ENCODE data around the gene PIK3C2A. TPM values are rescaled to one million over a fixed set of nuclear protein-coding genes. Genes with fewer than 3 reads are reported as not detected.

Gene PIK3C2A
- total RNA-seq, 1 donor from 2014 or later, result 56.6 TPM

DNA sequence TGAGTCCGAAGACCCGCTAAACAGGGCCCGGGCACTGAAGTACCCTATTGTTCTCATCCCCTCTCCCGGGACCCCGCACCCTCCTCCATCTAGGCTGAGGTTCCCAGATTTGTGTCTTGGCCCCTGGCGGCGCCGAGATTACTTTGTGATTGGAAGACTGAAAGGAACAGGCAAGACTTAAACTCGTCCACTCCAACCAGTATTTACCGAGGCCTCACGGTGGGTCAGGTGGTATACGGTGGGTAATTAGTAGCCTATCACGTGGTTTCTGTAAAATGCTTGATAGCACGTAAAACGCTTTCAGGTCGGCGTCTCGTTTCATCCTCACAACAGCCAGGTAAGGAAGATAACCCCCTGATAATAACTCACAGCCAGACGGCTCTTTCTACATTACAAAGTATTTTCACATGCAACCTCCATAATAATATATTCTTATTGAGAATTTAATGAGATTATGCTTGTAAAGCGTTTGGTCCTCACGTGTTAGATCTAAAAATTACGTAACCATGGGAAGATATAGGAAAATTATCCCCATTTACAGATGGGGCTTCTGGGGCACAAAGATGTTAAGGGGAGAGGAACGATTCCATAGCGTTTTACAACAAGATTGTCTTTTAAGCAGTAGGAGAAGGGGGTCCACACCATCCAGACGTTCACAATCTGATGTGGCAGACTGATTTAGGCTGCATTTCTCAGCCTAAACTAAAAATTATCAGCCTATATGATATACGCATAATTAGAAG is 642 bp upstream of the PIK3C2A start:
- no peaks in the 10 kb centered on the region for H3K36me3 ChIP-seq
- DNase-seq (ENCODE audit: low spot score in 2 of 2), result peak; percentile 9 to 80
- H3K27me3 ChIP-seq, result no peaks in the 10 kb centered on the region
- peak overlapping the region; percentile 85 to 94 for H3K27ac ChIP-seq
- H3K9me3 ChIP-seq, result no peaks in the 10 kb centered on the region
- intact Hi-C loops (cut with DNase I), result loop anchor here (1.0 to 5.0 kb wide), 6 partner anchors 36 to 601 kb away; partner anchors contain the start of genes KCNJ11, NCR3LG1 and NUCB2
- H3K4me3 ChIP-seq, result peak overlapping the region; percentile 68 to 95
- H3K4me1 ChIP-seq, result peaks cover 0 to 10% of the 10 kb centered on the region in 2 donors
- TF ChIP-seq, protein P1, sequence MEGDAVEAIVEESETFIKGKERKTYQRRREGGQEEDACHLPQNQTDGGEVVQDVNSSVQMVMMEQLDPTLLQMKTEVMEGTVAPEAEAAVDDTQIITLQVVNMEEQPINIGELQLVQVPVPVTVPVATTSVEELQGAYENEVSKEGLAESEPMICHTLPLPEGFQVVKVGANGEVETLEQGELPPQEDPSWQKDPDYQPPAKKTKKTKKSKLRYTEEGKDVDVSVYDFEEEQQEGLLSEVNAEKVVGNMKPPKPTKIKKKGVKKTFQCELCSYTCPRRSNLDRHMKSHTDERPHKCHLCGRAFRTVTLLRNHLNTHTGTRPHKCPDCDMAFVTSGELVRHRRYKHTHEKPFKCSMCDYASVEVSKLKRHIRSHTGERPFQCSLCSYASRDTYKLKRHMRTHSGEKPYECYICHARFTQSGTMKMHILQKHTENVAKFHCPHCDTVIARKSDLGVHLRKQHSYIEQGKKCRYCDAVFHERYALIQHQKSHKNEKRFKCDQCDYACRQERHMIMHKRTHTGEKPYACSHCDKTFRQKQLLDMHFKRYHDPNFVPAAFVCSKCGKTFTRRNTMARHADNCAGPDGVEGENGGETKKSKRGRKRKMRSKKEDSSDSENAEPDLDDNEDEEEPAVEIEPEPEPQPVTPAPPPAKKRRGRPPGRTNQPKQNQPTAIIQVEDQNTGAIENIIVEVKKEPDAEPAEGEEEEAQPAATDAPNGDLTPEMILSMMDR (IDR thresholded peaks at IDR 0.05), result no peak

DNA sequence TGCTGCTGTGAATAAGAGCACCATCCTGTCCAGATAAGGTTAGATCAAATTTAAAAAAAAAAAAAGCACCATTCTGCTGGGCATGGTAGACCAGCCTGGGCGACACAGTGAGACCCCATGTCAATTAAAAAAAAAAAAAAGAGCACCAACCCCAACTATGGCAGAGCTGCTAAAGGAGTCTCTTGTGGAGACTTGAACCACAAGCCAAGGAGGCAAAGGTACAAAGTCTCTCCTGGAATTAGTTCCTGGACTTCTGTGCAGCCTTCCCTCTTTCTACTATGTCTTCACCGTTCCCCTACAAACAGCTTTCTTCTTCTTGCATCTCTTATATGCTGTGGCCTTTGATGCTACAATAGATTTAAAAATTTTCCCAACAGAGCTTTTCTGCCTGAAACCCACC is 1.3 kb downstream of the PIK3C2A start:
- TF ChIP-seq, protein P1 (IDR thresholded peaks at IDR 0.05), result no peak
- H3K27ac ChIP-seq, result peak overlapping the region in 1 of 2 donors; percentile 94
- intact Hi-C loops (cut with DNase I), result loop anchor here (5.0 kb wide), 5 partner anchors 34 to 599 kb away; partner anchors contain the start of genes KCNJ11 and NCR3LG1

DNA sequence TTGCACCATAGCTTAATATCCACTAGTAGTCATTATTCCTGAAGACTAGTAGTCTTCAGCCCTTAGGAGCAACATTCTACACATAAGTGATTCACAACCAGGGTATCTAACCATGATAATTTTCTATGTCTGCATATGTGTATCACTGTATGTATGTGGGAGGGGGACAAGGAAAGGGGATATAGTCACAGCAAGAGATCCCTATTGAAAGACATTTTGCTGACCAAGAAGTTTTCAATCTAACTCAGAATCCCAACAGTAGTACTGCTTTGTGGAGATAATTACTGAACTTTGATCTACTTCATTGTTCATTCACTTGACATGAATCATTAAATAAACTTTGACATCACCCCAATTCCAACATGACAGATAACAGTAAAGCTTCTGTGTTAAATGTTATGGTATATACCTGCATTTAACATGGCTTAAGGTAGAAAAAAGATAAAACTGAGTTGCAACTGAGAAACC is 10.3 kb downstream of the PIK3C2A start:
- no peak overlapping the region for H3K27ac ChIP-seq
- peaks cover 8 to 22% of the 10 kb centered on the region in 2 donors for H3K36me3 ChIP-seq
- H3K4me3 ChIP-seq, result no peak overlapping the region
- no peaks in the 10 kb centered on the region for H3K9me3 ChIP-seq
- no peak for DNase-seq (ENCODE audit: low spot score in 2 of 2)
- TF ChIP-seq, protein P1 (IDR thresholded peaks at IDR 0.05), result no peak
- intact Hi-C loops (cut with DNase I), result no loop called here
- no peaks in the 10 kb centered on the region for H3K27me3 ChIP-seq
- H3K4me1 ChIP-seq, result no peaks in the 10 kb centered on the region

More for the DNA sequence above, 1.3 kb downstream of the PIK3C2A start:
- no peaks in the 10 kb centered on the region for H3K9me3 ChIP-seq
- DNase-seq (ENCODE audit: low spot score in 2 of 2), result no peak
- H3K4me1 ChIP-seq, result peaks cover 0 to 10% of the 10 kb centered on the region in 2 donors
- no peaks in the 10 kb centered on the region for H3K36me3 ChIP-seq
- peak overlapping the region; percentile 68 to 95 for H3K4me3 ChIP-seq
- no peaks in the 10 kb centered on the region for H3K27me3 ChIP-seq

DNA sequence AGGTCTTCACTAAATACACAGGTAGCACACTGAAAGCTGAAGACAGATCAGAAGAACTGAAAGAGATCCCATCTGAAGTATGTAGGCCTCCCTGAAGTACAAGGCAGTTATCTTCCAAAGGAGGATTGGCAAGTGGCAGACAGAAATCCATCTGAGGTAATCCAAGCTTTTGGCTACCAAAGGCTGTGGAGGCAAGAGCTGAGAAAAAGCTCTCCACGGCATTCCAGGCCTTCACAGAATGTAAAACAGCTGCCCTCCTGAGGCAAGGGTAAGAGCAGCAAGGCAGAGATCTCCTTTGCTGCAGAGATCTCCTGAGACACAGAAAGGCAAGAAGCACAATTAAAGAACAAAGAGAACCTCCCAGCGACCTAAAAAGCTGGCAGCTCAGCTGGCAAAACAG is 19.1 kb downstream of the PIK3C2A start:
- Histone ChIP-seq H3K4me1 (peaks cover 0 to 2% of the 10 kb centered on the region in 2 donors), H3K27ac (no peak overlapping the region), H3K36me3 (peaks cover 14 to 32% of the 10 kb centered on the region in 2 donors), H3K9me3 (no peaks in the 10 kb centered on the region), H3K27me3 (no peaks in the 10 kb centered on the region), H3K4me3 (no peak overlapping the region)
- intact Hi-C loops (cut with DNase I), result no loop called here
- DNase-seq (ENCODE audit: low spot score in 2 of 2), result no peak
- TF ChIP-seq, protein P1 (IDR thresholded peaks at IDR 0.05), result no peak

DNA sequence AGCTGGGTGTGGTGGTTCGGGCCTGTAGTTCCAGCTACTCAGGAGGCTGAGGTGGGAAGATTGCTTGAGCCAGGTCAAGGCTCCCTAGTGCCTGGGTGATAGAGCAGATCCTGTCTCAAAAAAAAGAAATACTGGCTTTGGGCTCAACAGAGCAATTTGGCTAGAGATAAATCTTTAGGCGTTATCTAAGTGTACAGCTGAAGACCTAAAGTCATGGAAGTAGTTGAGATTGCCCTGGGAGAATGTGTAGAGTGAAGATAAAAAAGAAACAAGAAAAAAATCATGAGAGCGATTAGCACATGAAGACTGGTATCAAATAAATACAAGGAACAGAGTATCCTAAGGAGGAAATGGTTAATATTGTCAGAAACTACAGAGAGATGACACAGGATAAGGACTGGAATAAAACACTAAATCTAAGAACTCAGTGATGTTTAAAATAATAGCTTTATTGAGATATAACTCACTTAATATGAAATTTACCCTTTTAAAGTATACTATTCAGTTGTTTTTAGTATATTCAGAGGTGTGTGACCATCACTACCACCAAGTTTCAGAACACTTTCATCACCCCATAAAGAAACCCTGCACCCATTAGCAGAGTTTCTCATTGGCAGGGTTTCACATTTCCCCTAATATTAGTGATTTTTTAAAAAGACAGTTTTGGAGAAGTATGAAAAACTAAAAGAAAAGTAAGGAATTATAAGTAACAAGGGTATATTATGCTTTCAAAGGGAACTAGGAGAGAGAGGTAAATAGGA is 20.7 kb downstream of the PIK3C2A start:
- H3K36me3 ChIP-seq, result peaks cover 4 to 26% of the 10 kb centered on the region in 2 donors
- H3K27me3 ChIP-seq, result no peaks in the 10 kb centered on the region
- TF ChIP-seq, protein P1 (IDR thresholded peaks at IDR 0.05), result no peak
- H3K4me1 ChIP-seq, result peaks cover 0 to 2% of the 10 kb centered on the region in 2 donors
- intact Hi-C loops (cut with DNase I), result no loop called here
- no peaks in the 10 kb centered on the region for H3K9me3 ChIP-seq
- H3K4me3 ChIP-seq, result no peak overlapping the region
- no peak overlapping the region for H3K27ac ChIP-seq
- no peak for DNase-seq (ENCODE audit: low spot score in 2 of 2)
